ENCODE data around the gene SLC66A1. TPM values are rescaled to one million over a fixed set of nuclear protein-coding genes. Genes with fewer than 3 reads are reported as not detected.

Gene SLC66A1
- total and polyA plus RNA-seq, 9 of the 15 experiments (the other 6 are each of a cell fraction or from before 2014, with no cell fraction given): 1.2 to 40.8 (median 18.6) TPM

DNA sequence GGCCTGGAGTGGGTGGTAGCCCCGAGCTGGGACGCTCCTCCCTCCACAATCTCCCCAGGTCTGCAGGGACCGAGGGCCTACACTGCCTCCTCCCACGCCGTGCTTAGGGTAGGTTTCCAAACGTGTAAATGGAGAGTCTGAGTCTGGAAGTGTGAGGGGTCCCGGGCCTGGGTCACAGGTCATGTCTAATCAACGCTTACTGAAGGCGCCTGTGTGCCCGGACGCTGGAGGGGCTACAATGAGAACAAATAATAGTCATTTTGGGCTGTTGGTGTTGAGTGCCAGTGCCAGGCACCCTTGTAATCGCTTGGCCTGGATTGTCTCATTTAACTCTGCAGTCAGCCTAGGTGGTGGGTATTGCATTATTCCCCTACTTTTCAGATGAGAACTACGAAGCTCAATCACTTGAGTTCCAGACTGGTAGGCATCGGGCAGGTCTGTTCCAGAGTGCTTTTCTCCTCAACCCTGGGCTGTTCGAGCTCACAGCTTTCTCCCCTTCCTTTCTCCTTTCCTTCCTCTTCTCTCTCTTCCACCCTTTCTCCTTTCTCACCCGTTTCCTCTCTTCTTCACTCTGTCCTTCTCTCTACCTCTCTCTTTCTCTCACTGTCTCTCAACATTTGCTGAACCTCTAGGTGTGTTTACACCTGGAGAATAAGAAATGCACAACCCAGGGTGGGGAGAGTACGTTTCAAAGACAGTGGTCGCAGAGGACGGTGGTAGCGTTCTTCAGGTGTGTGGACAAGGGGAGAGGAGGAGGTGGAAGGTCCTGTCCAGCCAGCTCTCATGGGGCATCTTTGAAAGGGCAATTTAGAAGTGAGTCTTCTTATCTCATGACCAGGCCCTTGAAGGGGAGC is 883 bp downstream of the SLC66A1 start (continued):
- TF ChIP-seq RNF2 (IDR thresholded peaks at IDR 0.05) (0 out of 2 replicates have a peak, but pooled peaks have one; percentile 18), ZNF347 (CRISPR knock-in tag; IDR thresholded peaks at IDR 0.05; ENCODE audit: low read depth) (no peak), POLR2A (conservative IDR thresholded peaks at IDR 0.05) (no peak; the same call in 1 of the 2 replicates), MTA2 (IDR thresholded peaks at IDR 0.05; ENCODE audit: low read depth) (peak; percentile 42), XRCC4 (IDR thresholded peaks at IDR 0.05; ENCODE audit: extremely low read depth, insufficient read depth, insufficient read length) (no peak), ARNT (IDR thresholded peaks at IDR 0.05) (0 out of 4 replicates have a peak, but pooled peaks of 1 of the 2 experiments have one; percentile 29), IFI16 (CRISPR knock-in tag; IDR thresholded peaks at IDR 0.05) (no peak), KLF16 (IDR thresholded peaks at IDR 0.05) (no peak), TCF7L2 (IDR thresholded peaks at IDR 0.05; ENCODE audit: low read depth, low read length) (no peak), CCNT2 (IDR thresholded peaks at IDR 0.05; ENCODE audit: borderline replicate concordance, extremely low read depth, insufficient read length, low read depth, low read length) (no peak), ZNF785 (CRISPR knock-in tag; IDR thresholded peaks at IDR 0.05) (no peak), RB1 (IDR thresholded peaks at IDR 0.05; ENCODE audit: low read depth) (no peak)
- TF ChIP-seq, protein P1, sequence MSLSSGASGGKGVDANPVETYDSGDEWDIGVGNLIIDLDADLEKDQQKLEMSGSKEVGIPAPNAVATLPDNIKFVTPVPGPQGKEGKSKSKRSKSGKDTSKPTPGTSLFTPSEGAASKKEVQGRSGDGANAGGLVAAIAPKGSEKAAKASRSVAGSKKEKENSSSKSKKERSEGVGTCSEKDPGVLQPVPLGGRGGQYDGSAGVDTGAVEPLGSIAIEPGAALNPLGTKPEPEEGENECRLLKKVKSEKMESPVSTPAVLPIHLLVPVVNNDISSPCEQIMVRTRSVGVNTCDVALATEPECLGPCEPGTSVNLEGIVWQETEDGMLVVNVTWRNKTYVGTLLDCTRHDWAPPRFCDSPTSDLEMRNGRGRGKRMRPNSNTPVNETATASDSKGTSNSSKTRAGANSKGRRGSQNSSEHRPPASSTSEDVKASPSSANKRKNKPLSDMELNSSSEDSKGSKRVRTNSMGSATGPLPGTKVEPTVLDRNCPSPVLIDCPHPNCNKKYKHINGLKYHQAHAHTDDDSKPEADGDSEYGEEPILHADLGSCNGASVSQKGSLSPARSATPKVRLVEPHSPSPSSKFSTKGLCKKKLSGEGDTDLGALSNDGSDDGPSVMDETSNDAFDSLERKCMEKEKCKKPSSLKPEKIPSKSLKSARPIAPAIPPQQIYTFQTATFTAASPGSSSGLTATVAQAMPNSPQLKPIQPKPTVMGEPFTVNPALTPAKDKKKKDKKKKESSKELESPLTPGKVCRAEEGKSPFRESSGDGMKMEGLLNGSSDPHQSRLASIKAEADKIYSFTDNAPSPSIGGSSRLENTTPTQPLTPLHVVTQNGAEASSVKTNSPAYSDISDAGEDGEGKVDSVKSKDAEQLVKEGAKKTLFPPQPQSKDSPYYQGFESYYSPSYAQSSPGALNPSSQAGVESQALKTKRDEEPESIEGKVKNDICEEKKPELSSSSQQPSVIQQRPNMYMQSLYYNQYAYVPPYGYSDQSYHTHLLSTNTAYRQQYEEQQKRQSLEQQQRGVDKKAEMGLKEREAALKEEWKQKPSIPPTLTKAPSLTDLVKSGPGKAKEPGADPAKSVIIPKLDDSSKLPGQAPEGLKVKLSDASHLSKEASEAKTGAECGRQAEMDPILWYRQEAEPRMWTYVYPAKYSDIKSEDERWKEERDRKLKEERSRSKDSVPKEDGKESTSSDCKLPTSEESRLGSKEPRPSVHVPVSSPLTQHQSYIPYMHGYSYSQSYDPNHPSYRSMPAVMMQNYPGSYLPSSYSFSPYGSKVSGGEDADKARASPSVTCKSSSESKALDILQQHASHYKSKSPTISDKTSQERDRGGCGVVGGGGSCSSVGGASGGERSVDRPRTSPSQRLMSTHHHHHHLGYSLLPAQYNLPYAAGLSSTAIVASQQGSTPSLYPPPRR (CRISPR knock-in tag; IDR thresholded peaks at IDR 0.05; ENCODE audit: borderline replicate concordance): no peak
- TF ChIP-seq, protein P2, sequence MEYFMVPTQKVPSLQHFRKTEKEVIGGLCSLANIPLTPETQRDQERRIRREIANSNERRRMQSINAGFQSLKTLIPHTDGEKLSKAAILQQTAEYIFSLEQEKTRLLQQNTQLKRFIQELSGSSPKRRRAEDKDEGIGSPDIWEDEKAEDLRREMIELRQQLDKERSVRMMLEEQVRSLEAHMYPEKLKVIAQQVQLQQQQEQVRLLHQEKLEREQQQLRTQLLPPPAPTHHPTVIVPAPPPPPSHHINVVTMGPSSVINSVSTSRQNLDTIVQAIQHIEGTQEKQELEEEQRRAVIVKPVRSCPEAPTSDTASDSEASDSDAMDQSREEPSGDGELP (CRISPR knock-in tag; IDR thresholded peaks at IDR 0.05; ENCODE audit: borderline replicate concordance): no peak
- TF ChIP-seq, protein P3, sequence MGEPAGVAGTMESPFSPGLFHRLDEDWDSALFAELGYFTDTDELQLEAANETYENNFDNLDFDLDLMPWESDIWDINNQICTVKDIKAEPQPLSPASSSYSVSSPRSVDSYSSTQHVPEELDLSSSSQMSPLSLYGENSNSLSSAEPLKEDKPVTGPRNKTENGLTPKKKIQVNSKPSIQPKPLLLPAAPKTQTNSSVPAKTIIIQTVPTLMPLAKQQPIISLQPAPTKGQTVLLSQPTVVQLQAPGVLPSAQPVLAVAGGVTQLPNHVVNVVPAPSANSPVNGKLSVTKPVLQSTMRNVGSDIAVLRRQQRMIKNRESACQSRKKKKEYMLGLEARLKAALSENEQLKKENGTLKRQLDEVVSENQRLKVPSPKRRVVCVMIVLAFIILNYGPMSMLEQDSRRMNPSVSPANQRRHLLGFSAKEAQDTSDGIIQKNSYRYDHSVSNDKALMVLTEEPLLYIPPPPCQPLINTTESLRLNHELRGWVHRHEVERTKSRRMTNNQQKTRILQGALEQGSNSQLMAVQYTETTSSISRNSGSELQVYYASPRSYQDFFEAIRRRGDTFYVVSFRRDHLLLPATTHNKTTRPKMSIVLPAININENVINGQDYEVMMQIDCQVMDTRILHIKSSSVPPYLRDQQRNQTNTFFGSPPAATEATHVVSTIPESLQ (CRISPR knock-in tag; IDR thresholded peaks at IDR 0.05): no peak; the same call in 1 of the 2 replicates
- TF ChIP-seq, protein P4, sequence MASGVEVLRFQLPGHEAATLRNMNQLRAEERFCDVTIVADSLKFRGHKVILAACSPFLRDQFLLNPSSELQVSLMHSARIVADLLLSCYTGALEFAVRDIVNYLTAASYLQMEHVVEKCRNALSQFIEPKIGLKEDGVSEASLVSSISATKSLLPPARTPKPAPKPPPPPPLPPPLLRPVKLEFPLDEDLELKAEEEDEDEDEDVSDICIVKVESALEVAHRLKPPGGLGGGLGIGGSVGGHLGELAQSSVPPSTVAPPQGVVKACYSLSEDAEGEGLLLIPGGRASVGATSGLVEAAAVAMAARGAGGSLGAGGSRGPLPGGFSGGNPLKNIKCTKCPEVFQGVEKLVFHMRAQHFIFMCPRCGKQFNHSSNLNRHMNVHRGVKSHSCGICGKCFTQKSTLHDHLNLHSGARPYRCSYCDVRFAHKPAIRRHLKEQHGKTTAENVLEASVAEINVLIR (CRISPR knock-in tag; IDR thresholded peaks at IDR 0.05): no peak
- TF ChIP-seq, protein P5, sequence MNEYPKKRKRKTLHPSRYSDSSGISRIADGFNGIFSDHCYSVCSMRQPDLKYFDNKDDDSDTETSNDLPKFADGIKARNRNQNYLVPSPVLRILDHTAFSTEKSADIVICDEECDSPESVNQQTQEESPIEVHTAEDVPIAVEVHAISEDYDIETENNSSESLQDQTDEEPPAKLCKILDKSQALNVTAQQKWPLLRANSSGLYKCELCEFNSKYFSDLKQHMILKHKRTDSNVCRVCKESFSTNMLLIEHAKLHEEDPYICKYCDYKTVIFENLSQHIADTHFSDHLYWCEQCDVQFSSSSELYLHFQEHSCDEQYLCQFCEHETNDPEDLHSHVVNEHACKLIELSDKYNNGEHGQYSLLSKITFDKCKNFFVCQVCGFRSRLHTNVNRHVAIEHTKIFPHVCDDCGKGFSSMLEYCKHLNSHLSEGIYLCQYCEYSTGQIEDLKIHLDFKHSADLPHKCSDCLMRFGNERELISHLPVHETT (CRISPR knock-in tag; conservative IDR thresholded peaks at IDR 0.05 in 1 of 2, IDR thresholded peaks at IDR 0.05 in 1 of 2): no peak

Data from K562 (cell line).